Measurements from ENCODE around the gene C2orf81. TPM values are rescaled to one million over a fixed set of nuclear protein-coding genes. Genes with fewer than 3 reads are reported as not detected.

C2orf81 gene
- total and polyA plus RNA-seq, 2 of the 4 experiments (the other 2 are of a cell fraction) = 0.18 to 0.74 TPM

DNA sequence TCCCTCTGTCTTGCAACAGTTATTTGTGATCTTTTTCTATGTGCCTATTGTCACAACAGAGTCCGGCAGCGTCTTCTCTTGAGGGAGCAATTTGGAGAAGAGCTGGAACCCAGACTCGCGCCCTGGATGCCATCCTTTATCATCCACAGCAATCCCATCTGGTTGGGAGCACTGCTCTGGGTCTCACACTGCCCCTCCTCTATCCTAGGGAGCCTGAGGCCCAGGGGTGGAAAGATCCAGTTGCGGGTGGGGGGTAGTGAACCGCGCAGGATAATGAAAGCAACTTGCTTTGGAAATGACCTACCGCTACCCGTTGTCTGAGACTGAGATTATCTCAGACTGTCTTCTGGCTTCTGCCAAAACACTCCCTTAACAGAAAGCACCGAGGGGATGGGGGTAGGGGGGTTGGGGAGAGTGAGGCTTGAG, 37.5 kb upstream of the C2orf81 start:
- H3K4me1 ChIP-seq (ENCODE audit: control insufficient read depth, insufficient read depth, low read length) = peaks cover 10% of the 10 kb centered on the region
- dilution Hi-C loops (cut with HindIII; ENCODE audit: low sequenced_read_pairs, unreplicated experiment) (no loop called here), intact Hi-C loops (cut with micrococcal nuclease) (no loop called here), in situ Hi-C loops (cut with MboI; ENCODE audit: low sequenced_read_pairs) (no loop called here)
- no peak for DNase-seq
- peak overlapping the region; percentile 83; the same call in 1 of the 2 replicates for H4K91ac ChIP-seq (ENCODE audit: insufficient read depth, low read depth, low read length)
- H3K4ac ChIP-seq (ENCODE audit: low read depth, low read length) = peak overlapping the region; percentile 96
- H3K4me2 ChIP-seq (ENCODE audit: low read depth, low read length) = peak overlapping the region; percentile 87
- peaks cover 18 to 53% of the 10 kb centered on the region in 2 experiments for H3K79me1 ChIP-seq (ENCODE audit: low read depth in 1 of 2, low read length in 2 of 2)
- ChIA-PET POLR2A (ENCODE audit: unreplicated experiment) (interaction anchor here (0.9 kb wide), 1 partner anchor 24 kb away, joined by 5 read pairs; the partner anchor contains the start of genes CCDC142 and TTC31), CTCF (no interaction called here)
- H2BK5ac ChIP-seq (ENCODE audit: low read depth, low read length, poor library complexity, severe bottlenecking) = peak overlapping the region; percentile 56
- ATAC-seq (ENCODE audit: low read depth) = no peak
- peak overlapping the region; percentile 80 for H2AK5ac ChIP-seq (ENCODE audit: low read depth, low read length)
- peak overlapping the region; percentile 78 for H4K5ac ChIP-seq (ENCODE audit: low read depth, low read length)
- no peak overlapping the region for H2BK120ac ChIP-seq (ENCODE audit: low read depth, low read length)
- peak overlapping the region; percentile 80 for H3K4me3 ChIP-seq (ENCODE audit: insufficient read depth, low read depth, low read length)
- H3K27me3 ChIP-seq (ENCODE audit: control insufficient read depth, insufficient read depth, low read length) = no peaks in the 10 kb centered on the region
- H3K36me3 ChIP-seq (ENCODE audit: control insufficient read depth, insufficient read depth, low read length) = peaks cover 21% of the 10 kb centered on the region
- peak overlapping the region; percentile 97 for H3K14ac ChIP-seq (replicated peaks; ENCODE audit: low read depth, low read length)
- peak overlapping the region; percentile 66 to 95 for H4K8ac ChIP-seq (ENCODE audit: low read depth in 2 of 2, low read length in 2 of 2)
- no CpG with 5 or more reads among the region's 10 CpGs for WGBS, 2 experiments (ENCODE audit: extremely low coverage in 2 of 2, insufficient read length in 1 of 2)
- peak overlapping the region; percentile 77 for H2AFZ ChIP-seq (replicated peaks; ENCODE audit: low read length, poor library complexity)
- H3K27ac ChIP-seq (ENCODE audit: insufficient read depth, low read length) = peak overlapping the region; percentile 70
- H3K56ac ChIP-seq (ENCODE audit: extremely low read depth, insufficient read depth, low read length) = peak overlapping the region; percentile 92
- TF ChIP-seq RCOR1 (IDR thresholded peaks at IDR 0.05; ENCODE audit: insufficient replicate concordance, low read length) = no peak
- no peak for TF ChIP-seq FOS (IDR thresholded peaks at IDR 0.05; ENCODE audit: low read depth, low read length)
- TF ChIP-seq RAD21 (IDR thresholded peaks at IDR 0.05; ENCODE audit: low read length) = no peak
- TF ChIP-seq MAZ (IDR thresholded peaks at IDR 0.05; ENCODE audit: borderline replicate concordance, low read depth, low read length) = no peak
- TF ChIP-seq MAFK (IDR thresholded peaks at IDR 0.05; ENCODE audit: low read depth, low read length) = no peak
- TF ChIP-seq, protein P1, sequence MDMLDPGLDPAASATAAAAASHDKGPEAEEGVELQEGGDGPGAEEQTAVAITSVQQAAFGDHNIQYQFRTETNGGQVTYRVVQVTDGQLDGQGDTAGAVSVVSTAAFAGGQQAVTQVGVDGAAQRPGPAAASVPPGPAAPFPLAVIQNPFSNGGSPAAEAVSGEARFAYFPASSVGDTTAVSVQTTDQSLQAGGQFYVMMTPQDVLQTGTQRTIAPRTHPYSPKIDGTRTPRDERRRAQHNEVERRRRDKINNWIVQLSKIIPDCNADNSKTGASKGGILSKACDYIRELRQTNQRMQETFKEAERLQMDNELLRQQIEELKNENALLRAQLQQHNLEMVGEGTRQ (IDR thresholded peaks at IDR 0.05; ENCODE audit: low read depth, low read length) = no peak
- TF ChIP-seq, protein P2, sequence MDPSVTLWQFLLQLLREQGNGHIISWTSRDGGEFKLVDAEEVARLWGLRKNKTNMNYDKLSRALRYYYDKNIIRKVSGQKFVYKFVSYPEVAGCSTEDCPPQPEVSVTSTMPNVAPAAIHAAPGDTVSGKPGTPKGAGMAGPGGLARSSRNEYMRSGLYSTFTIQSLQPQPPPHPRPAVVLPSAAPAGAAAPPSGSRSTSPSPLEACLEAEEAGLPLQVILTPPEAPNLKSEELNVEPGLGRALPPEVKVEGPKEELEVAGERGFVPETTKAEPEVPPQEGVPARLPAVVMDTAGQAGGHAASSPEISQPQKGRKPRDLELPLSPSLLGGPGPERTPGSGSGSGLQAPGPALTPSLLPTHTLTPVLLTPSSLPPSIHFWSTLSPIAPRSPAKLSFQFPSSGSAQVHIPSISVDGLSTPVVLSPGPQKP (IDR thresholded peaks at IDR 0.05; ENCODE audit: borderline replicate concordance, low read depth, low read length) = no peak
- no peak for TF ChIP-seq CHD1 (IDR thresholded peaks at IDR 0.05; ENCODE audit: low read depth, low read length)
- TF ChIP-seq MXI1 (IDR thresholded peaks at IDR 0.05; ENCODE audit: borderline replicate concordance, low read depth, low read length) = no peak
- TF ChIP-seq POLR2A (IDR thresholded peaks at IDR 0.05; ENCODE audit: low read depth, low read length) = no peak
- no peak for TF ChIP-seq CEBPB (IDR thresholded peaks at IDR 0.05; ENCODE audit: low read depth, low read length)
- 0 out of 2 replicates have a peak, but pooled peaks cover 3% of the 10 kb centered on the region for H3K9me1 ChIP-seq (ENCODE audit: insufficient read depth, low read length)
- no peaks in the 10 kb centered on the region for H4K20me1 ChIP-seq (ENCODE audit: insufficient read depth, low read length)
- H2AK9ac ChIP-seq (replicated peaks; ENCODE audit: low read depth, low read length, poor library complexity) = peak overlapping the region; percentile 97
- peak overlapping the region; percentile 33; the same call in 1 of the 3 replicates for H2BK15ac ChIP-seq (ENCODE audit: low read depth, low read length)
- BruUV-seq (replicated peaks) = no TSS peak
- no peak overlapping the region for H3K18ac ChIP-seq (ENCODE audit: low read depth, low read length)
- H2BK20ac ChIP-seq (ENCODE audit: low read depth, low read length) = no peak overlapping the region
- H3K9ac ChIP-seq (ENCODE audit: low read depth, low read length) = peak overlapping the region; percentile 86
- no peaks in the 10 kb centered on the region for H3K9me3 ChIP-seq (ENCODE audit: control insufficient read depth, insufficient read depth, low read length)
- H3K23ac ChIP-seq (ENCODE audit: low read depth, low read length) = peak overlapping the region; percentile 94

All from IMR-90 (cell line).